NCI-H345 treated with DMSO at 0.1 percent for 48 hours (cell line): ENCODE results near the gene C4orf50.
A peak's percentile ranks its signal among the peaks of the same experiment; 100 is the strongest.

Source experiments
- DNase-seq: peaks from one replicate; lab custom pipeline; 2025; ENCODE audit not compliant: unreplicated experiment; lab: John Stamatoyannopoulos, UW

C4orf50 gene

DNA sequence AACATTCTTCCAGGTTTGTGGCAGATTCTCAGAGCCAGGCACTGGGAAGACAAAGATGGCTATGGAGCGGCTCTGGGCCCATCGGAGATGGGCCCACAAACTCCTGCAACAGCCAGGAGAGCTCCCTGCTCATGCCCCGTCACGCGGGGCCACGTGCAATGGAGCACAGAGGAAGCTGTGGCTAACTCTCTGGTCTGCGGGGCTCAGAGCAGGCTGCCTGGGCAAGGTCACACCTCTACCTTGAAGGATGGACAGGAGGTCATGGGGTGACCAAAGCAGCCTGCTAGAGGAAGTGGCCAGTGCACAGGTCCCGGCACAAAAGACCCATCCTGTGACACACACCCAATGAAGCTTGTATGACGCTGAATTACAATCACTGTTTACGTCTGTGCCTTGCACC lies 45.2 kb downstream of the C4orf50 start:
- DNase-seq: no peak

DNA sequence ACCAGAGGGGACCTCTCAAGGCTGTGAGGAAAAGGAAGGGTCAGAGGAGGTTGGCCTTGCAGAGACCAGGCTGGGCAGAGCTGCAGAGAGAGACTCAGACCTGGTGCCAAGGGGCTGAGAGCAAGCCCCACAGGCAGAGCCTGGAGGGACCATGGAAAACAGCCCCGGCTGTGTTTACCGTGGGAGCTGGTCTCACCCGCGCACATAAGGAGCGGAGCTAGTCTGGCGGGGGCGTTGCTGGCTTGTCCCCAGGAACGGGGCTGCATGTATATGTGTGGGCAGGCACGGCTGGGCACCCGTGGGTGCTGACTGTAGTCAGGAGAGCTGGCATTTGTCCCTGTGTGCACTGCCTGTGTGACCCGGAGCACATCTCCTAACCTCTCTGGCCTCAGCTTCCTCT lies 45.7 kb downstream of the C4orf50 start:
- no peak for DNase-seq

DNA sequence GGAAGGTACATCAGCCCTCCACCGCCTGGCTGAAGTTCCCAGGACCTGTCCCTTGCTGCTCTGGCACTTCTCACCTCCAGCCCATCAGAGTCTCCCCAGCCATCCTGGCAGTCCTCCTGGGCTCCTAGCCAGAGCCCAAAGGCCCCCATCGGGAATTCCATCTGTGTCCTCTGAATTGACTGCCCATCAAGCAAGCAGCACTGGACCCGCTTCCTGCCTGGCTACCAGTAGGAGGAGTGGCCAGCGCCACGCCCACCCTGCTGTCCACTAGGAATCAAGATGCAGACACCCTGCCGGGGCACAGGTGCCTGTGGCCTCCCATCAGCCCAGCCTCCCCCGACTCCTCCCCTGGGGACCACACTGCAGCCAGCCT lies 47.2 kb downstream of the C4orf50 start:
- no peak for DNase-seq

DNA sequence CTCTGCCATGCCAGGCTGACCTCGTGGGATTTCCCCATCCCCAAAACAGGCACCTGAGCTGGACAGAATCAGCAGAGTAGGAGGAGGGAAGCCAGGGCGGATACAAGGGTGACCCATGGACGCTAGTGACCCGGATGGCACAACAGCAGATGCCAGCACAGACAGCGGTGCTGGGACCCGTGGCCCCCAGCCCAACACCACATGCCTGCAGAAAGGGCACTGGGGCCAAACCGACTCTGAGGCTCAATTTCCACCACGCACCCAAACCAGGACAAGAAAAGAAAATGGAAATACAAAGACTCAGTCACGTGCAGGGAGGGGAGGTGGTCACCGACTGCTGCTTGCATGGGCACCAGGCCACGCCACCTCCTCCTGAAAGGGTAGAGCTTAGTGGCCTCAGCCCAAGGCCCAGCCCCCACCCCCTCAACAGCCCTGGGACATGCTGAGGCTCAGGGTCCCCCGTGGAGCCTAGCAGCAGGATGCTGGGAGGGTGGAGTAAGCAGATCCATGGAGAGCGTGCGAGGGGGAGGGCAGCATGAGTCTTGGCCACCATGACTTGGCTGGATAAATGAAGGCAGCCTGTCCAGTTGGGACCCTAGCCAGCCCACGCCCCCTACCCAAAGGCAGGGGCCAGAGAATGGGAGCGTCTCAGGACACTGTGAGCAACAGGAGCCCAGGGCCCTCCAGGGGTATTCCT lies 47.7 kb downstream of the C4orf50 start:
- DNase-seq: no peak

DNA sequence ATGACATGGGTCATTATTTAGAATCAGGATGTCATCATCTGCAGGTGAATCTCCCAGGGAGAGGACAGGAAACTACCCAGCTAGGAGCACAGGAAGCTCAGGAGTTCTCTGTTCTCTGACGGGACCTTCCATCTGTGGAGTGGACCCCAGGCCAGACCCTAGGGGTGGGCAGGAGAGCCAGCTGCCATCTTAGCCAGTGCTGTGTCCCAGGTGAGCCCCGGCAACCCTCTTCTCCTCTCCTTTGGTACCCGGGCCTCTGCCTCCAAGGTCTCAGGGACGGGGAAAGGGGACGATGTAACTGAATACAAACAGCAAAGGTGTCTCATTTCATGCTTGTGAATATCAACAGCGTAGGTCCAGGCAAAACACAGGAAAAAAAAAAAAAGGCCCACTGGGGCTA lies 48.5 kb downstream of the C4orf50 start:
- DNase-seq: no peak

DNA sequence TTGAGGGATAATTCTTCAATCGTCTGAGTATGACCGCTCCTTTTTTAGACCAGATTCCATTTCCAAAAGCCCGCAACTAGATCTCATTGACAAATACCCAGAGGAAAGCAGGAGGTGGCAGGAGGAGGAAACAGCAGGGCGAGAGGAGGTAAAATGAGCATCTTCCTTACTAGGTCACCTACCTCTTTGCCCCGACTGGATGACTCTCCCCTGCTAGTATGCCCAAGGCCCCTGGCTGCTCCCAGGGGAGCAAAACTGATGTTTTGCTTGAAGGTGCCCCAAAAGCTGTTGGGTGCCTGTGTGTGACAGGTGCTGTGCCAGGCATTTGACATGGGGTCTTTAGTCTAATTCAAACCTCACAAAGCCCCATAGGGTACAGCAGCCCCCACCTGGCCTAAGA lies 48.9 kb downstream of the C4orf50 start:
- DNase-seq: no peak

DNA sequence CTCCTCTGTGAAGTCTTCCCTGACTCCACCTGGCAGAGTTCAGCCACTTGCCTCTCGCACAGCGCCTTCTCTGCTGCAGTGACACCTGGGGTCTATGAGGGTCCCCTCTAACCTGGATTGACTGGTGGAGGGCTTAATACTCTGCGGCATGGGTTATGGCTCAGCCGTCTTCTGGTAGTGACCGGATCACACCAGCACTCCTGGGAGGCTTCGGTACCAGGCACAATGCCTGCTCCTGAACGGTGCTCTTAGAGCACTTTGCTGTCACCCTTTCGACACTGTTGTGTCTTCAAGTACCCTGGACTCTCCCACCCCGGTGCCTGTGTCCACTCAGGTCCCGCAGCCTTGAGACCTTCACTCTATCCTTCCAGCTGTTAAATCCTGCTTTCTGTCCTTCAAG lies 50.0 kb downstream of the C4orf50 start:
- no peak for DNase-seq

DNA sequence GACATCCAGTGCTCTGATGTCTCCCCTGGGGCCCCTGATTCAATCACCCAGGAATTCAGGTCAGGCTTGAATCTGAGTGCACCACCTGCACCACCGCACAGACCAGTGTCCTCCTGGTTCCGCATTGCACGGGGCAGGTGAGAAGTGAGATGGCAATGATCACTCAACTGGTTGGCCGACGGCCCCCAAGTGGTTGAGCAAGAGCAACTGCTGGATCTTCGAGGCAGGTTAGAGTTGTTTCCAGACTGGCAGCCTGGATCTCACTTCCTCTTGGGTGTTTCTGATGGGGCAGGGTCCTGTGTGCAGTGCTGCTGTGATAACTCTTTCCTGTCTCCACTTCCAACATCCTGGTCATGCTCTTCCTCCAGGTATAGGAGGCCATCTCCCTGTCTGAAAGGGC lies 50.4 kb downstream of the C4orf50 start:
- DNase-seq: no peak

DNA sequence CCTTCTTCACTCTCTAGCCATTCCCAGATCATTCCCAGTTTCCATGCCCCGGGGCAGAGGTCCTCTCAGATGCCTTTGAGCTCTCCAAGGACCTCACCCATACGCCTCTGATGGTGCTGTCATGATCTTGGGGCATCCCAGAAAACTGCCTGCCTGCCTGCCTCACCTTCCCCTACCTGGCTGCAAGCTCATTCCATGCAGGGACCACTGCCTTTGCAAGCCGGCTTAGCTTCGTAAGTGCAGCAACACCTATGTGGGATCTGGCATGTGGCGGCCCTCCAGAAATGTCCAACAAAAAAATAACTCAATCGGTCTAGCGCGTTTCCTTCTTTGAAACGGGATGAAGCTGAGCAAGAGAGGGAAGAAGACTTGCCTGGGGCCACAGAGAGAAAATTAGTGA lies 53.0 kb downstream of the C4orf50 start:
- DNase-seq: no peak

DNA sequence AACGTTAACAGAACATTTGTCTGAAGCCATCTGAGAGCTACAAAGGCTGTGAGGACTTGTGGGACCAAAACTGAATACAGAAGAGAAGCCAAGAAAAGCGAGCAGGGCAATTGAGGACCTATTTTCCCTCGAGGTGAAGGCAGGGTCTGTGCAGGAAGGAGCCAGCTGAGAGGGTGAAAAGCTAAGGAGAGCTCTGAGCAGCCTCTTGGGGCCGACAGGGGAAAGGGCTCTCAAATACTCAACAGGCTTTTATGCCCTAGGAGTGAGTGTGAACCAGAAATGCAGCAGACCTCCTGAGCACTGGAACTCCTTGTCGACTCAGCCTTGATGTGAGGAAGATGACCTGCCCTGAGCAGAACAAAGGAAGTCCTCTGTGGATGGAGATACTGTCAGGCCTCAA lies 54.2 kb downstream of the C4orf50 start:
- DNase-seq: no peak

DNA sequence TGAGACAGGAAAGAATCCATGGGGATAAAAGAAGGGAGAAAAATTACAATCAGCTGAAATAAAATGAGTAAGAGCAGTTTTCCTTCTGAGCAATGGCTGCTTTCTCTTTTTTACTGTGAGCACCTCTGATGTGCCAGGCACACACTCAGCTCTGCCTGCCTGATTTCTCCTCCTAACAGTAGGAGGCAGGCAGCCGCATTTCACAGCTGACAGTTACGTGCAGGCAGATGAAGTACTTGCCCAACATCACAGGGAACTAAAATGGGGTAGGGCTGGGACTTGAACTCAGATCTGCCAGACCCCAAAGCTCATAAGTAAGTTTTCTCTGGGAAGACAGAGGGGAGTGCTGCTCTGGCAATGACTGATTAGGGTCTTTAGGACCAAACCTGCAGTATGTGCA lies 54.6 kb downstream of the C4orf50 start:
- no peak for DNase-seq

DNA sequence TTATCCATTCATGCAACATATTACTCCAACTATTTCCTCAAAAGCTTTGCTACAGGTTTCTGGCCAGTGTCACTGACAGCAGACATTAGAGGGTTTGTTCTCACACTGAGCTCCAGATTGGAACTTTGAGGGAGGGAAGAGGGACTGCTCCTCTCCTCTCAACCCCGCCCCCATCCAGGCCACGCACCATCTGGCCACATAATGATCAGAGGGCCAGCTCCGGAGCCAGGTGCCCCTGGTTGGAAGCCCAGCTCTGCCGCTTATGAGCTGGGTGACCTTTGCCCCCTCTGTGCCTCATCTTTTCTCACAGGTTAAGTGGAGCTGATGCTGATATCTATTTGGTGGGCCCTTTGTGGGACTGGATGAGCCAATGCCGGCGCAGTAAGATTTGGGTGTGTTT lies 55.8 kb downstream of the C4orf50 start:
- DNase-seq: no peak

DNA sequence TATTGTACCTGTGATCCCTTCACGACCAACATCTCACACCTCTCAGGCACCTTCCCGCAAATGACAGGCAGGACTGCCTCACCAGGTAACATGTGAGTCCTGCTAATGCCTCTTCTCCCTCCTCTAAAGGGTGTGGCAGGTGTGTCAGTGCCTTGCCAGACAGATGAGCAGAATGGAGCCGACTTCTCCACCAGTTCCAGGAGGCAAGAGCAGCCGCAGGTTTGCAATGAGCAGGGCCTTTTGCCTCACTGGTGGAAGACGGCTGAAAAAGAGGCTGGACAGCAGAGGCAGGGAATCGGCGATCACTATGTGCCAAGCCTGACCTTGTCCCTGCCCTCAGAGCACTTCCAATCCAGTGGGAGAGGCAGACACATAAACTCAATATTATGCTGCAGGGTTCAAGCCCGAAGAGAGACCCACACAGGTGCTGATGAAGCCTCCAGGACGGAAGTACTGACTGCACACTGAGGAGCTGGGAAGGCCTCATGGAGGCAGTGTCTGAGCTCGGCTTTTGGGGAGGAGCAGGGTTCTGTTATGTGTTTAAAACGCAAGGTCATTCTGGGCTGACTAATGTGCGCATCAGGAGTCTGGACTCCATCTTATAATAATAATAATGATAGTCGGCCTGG lies 57.9 kb downstream of the C4orf50 start:
- DNase-seq: no peak

DNA sequence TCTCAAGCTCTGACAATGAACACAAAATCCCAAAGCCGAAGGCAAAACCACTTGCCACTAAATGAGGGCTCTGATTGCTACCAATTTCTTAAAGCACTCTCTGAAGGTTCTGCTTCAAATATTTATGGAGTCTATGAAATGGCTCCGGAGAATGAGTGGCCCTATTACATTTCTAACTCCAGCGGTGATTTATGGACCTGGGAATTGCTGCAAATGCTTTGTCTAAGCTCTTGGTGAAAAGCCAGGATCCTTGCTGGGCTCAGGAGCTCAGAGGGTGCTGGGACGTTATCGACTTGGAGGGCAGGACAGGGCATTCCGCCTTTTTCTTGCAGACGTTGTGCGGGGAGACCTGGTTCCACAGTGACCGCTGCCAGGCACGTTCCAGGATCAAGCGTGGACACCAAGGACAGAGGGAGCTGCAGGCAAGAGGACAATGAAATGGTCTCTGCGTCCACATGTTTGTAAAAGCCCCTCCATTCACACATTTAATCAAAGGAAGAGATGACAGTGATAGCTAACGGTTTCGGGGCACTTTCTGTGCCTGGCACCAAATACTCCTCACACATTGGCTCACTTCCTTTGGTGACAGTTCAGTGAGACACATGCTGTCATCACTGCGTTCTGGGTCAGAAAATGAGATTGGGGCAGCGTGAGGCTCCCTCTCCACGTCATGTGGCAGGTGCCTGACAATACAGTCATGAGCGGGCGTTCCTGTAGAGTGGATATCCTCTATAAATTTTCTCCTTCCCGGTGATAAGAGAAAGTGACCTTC lies 58.8 kb downstream of the C4orf50 start:
- no peak for DNase-seq

DNA sequence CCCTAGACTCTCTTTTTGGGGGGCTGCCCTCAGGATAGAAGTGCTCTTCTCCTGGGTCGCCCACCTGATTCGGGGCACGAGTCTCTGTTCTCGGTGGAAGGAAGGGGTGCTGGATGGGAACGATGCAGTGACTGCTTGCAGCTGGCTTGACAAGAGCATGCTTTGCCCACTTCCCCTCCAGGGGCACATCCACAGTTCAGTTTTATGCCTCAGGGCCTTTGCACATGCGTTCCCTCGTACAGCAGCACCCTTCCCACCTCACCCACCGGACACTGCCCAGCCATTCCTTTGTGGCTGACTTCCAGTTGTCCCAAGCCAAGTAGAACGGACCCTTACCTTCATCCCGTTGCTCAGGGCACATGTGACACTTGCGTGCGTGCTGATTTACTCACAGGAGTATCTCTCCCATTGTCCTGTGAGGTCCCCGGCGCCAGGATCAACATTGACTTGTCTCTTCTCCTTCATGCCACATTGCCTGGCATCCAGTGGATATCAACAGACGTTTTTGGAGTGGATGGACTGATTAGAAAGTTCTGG lies 60.0 kb downstream of the C4orf50 start:
- DNase-seq: no peak

DNA sequence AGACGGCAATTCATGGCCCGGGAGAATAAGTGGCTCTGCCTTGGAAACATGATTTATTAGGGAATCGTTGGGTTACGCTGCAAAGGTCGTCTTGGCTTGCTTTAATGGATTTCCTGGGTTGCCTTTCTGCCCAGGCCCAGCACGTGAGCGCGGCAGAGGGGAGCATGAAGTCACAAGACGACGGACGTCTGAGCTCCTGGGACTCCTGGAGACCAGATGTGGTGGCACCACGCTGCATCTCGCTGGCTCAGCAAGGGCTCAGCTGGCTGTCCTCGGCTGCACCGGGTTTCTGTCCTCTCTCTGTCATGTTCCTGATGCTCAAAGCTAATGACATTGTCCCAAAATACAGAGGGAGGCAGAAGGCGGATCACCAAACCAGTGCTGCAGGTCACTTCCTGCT lies 61.2 kb downstream of the C4orf50 start:
- DNase-seq: no peak

DNA sequence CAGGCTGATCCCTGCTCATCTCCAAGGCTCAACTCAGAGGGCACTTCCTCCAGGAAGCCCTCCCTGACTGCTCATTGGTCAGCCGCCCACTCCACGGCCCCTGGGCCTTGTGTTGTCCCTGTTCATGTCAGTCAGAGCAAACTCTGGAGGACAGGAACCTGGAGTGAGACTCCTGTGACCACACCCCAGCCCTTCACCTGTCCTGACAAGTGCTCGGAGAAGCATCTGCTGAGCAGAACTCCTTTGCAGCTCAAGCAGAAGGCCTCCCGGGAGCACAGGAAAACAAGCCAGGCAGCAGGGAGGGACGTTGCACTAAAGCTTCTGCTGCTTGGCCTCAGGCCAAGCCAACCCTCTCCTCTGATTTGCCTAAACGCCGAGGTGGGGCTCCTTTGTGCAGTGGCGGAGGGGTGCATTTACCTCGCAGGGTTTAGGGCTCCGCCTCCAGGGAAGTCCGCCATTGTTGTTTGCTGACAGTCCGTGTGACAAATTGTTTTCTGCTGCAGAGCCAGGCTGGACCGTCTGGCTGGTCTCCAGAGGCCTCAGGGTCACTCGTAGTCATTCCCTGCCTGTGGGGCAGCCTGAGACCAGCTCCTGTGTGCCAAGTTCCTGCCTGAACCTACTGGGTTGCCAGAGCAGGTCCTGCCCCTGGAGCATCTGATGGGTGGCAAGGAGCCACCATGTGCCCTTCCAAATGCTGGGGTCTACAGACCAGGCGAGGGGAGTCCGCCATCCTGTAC lies 61.8 kb downstream of the C4orf50 start:
- peak; percentile 82 for DNase-seq

DNA sequence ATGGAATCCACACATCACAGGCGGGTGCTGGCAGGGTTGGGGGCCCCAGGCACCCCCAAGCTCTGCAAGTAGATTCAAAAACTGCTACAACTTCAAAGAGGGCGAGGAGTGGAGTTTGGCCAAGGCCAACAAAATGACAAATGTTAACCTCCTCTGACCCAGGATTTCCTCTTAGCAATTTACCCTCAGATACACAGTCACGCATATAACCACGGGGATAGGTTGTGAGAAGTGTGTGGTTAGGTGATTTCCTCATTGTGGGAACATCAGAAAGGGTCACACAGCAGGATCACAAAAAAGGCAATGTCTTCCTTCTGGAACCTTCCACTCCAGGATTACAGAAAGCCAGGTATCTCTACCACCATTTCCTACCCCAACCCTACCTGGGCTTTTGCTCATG lies 62.4 kb downstream of the C4orf50 start:
- DNase-seq: peak; percentile 15

DNA sequence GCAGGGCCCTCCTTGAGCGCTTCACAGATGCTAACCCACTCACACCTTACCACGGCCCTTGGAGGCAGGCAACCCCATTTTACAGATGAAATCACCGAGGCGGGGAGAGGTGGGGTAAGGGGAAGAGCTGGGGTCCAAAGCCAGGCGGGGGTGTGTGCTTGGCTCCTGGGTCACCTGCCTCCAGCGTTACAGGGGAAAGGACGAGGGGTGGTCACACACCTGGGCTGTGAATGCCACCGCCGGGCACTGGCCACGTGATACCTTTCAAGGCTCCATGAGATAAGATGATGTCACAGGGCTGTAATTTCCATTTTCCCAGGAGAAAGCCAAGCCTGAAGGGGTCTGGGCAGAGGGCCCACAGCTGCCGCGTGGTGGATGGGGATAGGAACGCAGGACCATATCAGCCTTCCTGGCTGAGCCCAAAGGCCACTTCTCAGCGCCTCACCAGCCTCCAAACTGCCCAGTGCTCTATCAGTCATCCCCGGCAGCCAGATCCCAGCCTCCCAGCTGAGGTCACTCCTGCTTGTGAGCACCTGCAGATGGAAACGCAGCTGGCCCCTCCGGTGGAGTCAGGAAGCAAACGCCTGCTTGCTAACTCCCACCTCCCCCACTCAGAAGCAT lies 62.9 kb downstream of the C4orf50 start:
- DNase-seq: peak; percentile 68

DNA sequence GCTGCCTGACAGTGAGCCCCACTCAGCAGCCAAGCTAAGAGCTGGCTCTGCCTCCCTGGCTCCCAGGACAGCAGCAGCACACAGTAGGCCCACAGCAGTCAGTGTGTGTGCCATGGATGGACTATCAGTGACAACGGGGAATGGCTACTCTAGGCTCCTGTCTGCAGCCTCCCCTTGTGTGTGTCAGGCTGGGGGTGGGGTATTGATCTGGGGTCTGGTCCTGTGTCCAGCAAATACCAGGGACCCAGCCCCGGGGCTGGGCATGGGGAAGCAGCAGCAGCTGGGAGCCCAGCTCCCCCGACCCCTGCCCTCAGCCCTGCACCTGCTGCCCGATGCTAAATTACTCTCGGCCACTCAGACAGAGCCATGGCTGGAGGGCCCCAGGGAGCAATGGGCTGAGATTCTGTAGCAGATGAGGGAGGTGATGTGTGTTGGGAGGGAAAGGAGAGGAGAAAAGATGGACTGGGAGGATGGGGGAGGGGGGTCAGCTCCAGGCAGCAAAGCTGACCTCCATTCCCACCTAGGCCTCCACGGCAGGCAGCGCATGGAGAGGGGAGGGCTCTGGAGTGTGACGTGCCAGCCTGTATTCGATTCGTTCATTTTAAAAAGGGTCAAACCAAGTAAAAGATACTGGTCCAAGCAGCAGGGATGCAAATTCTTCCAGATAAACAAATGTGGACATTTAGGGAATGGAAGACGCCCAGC lies 64.0 kb downstream of the C4orf50 start:
- no peak for DNase-seq
